ENCODE results near the gene COG4. TPM values are rescaled to one million over a fixed set of nuclear protein-coding genes. Genes with fewer than 3 reads are reported as not detected.

COG4 gene
- total and polyA plus RNA-seq, 2 experiments from 2014 or later, result 28.8 to 38.1 TPM

GRCh38 chr16:70438585-70438968, 84.8 kb downstream of the COG4 start (continued):
- TF ChIP-seq ETS1 (IDR thresholded peaks at IDR 0.05) (no peak), EZH2phosphoT487 (IDR thresholded peaks at IDR 0.05; ENCODE audit: unreplicated experiment) (no peak), JUNB (IDR thresholded peaks at IDR 0.05; ENCODE audit: unreplicated experiment) (no peak), ZNF114 (CRISPR knock-in tag; IDR thresholded peaks at IDR 0.05) (no peak), ZNF331 (CRISPR knock-in tag; IDR thresholded peaks at IDR 0.05; ENCODE audit: low read depth) (no peak), EZH2 (IDR thresholded peaks at IDR 0.05; ENCODE audit: low read depth, unreplicated experiment) (no peak), POLR2AphosphoS5 (IDR thresholded peaks at IDR 0.05; ENCODE audit: low read depth) (no peak), CTCF (conservative IDR thresholded peaks at IDR 0.05; ENCODE audit: low read depth in 2 of 2) (no peak)

DNA sequence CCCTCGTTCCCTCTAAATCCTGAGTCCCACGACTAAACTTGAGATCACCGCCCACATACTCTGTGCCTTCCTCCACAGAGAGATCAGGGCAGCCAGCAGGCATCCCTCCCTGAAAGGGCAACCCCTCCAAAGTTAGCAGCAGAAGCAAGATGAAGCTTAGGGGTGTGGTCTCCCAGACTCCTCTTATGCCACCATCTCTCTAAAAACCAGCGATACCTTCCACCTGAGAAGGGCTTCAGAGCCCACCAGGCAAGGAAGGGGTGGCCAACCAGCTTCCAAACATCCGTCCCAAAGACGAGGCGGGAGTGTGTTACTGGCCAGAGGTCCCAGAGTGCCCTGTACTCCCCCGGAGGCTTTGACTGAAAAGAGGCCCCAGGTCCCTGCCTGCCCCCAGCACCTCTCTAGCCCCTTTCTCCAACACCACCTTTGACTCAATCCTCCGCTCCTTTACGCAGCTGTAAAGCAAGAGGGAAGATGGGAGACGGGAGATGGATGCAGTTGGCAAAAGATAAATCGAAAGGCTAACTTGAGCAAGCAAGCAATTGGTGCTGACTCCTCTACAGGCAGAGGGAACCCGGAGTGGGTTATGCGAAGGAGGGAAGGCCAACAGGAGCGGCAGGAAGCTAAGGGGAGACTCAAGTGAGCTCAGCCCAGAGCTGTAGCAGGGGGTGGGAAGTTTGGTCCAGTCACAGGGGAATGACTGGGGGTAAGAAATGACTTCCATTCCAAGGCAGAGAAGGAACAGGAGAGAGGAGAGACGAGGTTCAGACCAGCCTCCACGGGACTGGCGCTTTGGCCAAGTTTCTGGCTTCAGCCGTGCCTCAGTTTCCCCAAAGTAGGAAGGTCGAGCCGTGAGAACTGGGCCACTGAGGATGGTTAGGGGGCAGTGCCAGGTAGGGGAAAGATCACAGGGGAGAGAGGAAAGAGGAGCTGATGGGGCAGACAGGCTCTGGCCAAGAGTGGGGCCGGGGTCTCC, 85.5 kb downstream of the COG4 start:
- DNase-seq (ENCODE audit: low spot score) (peak; percentile 51), ATAC-seq (peak; percentile 3; the same call in 2 of the 3 replicates)
- peaks cover 15% of the 10 kb centered on the region for H3K27me3 Mint-ChIP-seq (ENCODE audit: insufficient read depth, low read depth, poor library complexity)
- Histone ChIP-seq H3K9me2 (ENCODE audit: insufficient read depth) (no peaks in the 10 kb centered on the region), H3K79me2 (replicated peaks; ENCODE audit: insufficient read depth) (peaks cover 53% of the 10 kb centered on the region), H4K20me1 (replicated peaks; ENCODE audit: insufficient read depth) (peaks cover 10% of the 10 kb centered on the region; the same call in 1 of the 2 replicates), H3K27ac (ENCODE audit: low read depth) (peak overlapping the region; percentile 89), H3K36me3 (ENCODE audit: insufficient read depth) (no peaks in the 10 kb centered on the region; the same call in 1 of the 2 replicates), H3K27me3 (ENCODE audit: insufficient read depth) (no peaks in the 10 kb centered on the region), H2AFZ (no peak overlapping the region; the same call in 1 of the 2 replicates), H3K4me3 (peak overlapping the region; percentile 94), H3F3A (replicated peaks; ENCODE audit: low read depth) (peaks cover 30% of the 10 kb centered on the region), H3K4me1 (ENCODE audit: insufficient read depth) (peaks cover 40% of the 10 kb centered on the region), H3K4me2 (peak overlapping the region; percentile 98)
- H3K4me3 Mint-ChIP-seq, result peak overlapping the region; percentile 82
- H3K4me1 Mint-ChIP-seq, result peaks cover 48% of the 10 kb centered on the region
- peaks cover 8% of the 10 kb centered on the region for H3K36me3 Mint-ChIP-seq (ENCODE audit: low read depth)
- TF ChIP-seq JUNB (IDR thresholded peaks at IDR 0.05; ENCODE audit: unreplicated experiment) (no peak), POLR2AphosphoS5 (IDR thresholded peaks at IDR 0.05; ENCODE audit: low read depth) (no peak), EZH2 (IDR thresholded peaks at IDR 0.05; ENCODE audit: low read depth, unreplicated experiment) (no peak), ETS1 (IDR thresholded peaks at IDR 0.05) (peak; percentile 11; the same call in 1 of the 2 replicates)
- H3K27ac Mint-ChIP-seq, result peak overlapping the region; percentile 56
- H3K9me3 Mint-ChIP-seq, result no peaks in the 10 kb centered on the region
